GM18502 (cell line): ENCODE results near the gene DNAJB13.

Source experiments
- ATAC-seq: cut with Tn5 transposase; IDR thresholded peaks from one replicate; pipeline ENCODE4 v1.9.1; 2021; ENCODE audit warnings: mild to moderate bottlenecking; ENCODE audit not compliant: unreplicated experiment, poor library complexity

Gene DNAJB13

GRCh38 chr11:73949912-73950311 lies 914 bp upstream of the DNAJB13 start:
- ATAC-seq = no peak

GRCh38 chr11:73951797-73952196 lies 971 bp downstream of the DNAJB13 start:
- no peak for ATAC-seq

GRCh38 chr11:73956876-73957653 lies 6.2 kb downstream of the DNAJB13 start:
- no peak for ATAC-seq

GRCh38 chr11:73957654-73958361 lies 7.0 kb downstream of the DNAJB13 start:
- ATAC-seq = no peak

GRCh38 chr11:73958521-73959141 lies 7.8 kb downstream of the DNAJB13 start:
- ATAC-seq = no peak

GRCh38 chr11:73961321-73961720 lies 10.5 kb downstream of the DNAJB13 start:
- ATAC-seq = no peak

GRCh38 chr11:73962101-73962705 lies 11.4 kb downstream of the DNAJB13 start:
- no peak for ATAC-seq

GRCh38 chr11:73963861-73964260 lies 13.0 kb downstream of the DNAJB13 start:
- ATAC-seq = no peak

GRCh38 chr11:73965076-73965763 lies 14.4 kb downstream of the DNAJB13 start:
- ATAC-seq = no peak

- ATAC-seq = no peak
Measured at GRCh38 chr11:73965764-73966121, 14.9 kb downstream of the DNAJB13 start.

GRCh38 chr11:73968356-73968966 lies 17.6 kb downstream of the DNAJB13 start:
- no peak for ATAC-seq

- ATAC-seq = no peak
Measured at GRCh38 chr11:73969091-73969490, 18.3 kb downstream of the DNAJB13 start.

- ATAC-seq = no peak
Measured at GRCh38 chr11:73969991-73970800, 19.4 kb downstream of the DNAJB13 start.

- ATAC-seq = no peak
Measured at GRCh38 chr11:73971175-73971719, 20.4 kb downstream of the DNAJB13 start.

- no peak for ATAC-seq
Measured at GRCh38 chr11:73972187-73972586, 21.4 kb downstream of the DNAJB13 start.

- ATAC-seq = no peak
Measured at GRCh38 chr11:73972620-73973449, 22.0 kb downstream of the DNAJB13 start.

GRCh38 chr11:73974604-73975478 lies 24.0 kb downstream of the DNAJB13 start:
- no peak for ATAC-seq
